WTC11 (cell line): ENCODE measurements around the gene PTPRN2. TPM values are rescaled to one million over a fixed set of nuclear protein-coding genes. Genes with fewer than 3 reads are reported as not detected.
"Not testable (repeated sequence)": the region's sequence is repeated elsewhere in the genome, so short reads cannot be mapped to it uniquely, and the experiment has no call there.

Source experiments
- ATAC-seq: fragments of 200-7000 bp; cut with Tn5 transposase; 2 replicates; pipeline ENCODE4 v1.10.0; 2021; ENCODE audit warnings: mild to moderate bottlenecking, moderate library complexity
- CTCF ChIA-PET: fragments of 300-600 bp; sonication (Branson Sonifier 250); formaldehyde crosslinking; loops from one replicate; lab custom pipeline; 2021; ENCODE audit warnings: antibody characterized with exemption; lab: Charles Lee
- POLR2A ChIA-PET: fragments of 350-600 bp; sonication (Branson Sonifier 250); formaldehyde crosslinking; loops from one replicate; lab custom pipeline; 2021; ENCODE audit warnings: antibody characterized with exemption; lab: Charles Lee
- DNase-seq: peaks from one replicate; pipeline ENCODE4 v3.0.0; 2021; ENCODE audit warnings: low spot score
- H3K27ac Mint-ChIP-seq: 2 replicates; pipeline ENCODE4 v1.8.0; 2021; ENCODE audit warnings: mixed read lengths
- H3K27me3 Mint-ChIP-seq: 2 replicates; pipeline ENCODE4 v1.8.0; 2021; ENCODE audit warnings: low read depth, mild to moderate bottlenecking, moderate library complexity, mixed read lengths
- H3K36me3 Mint-ChIP-seq: 2 replicates; pipeline ENCODE4 v1.8.0; 2021; ENCODE audit warnings: mixed read lengths
- H3K4me1 Mint-ChIP-seq: 2 replicates; pipeline ENCODE4 v1.8.0; 2022; ENCODE audit warnings: mixed read lengths
- H3K4me3 Mint-ChIP-seq: 2 replicates; pipeline ENCODE4 v1.8.0; 2021; ENCODE audit warnings: mild to moderate bottlenecking, moderate library complexity, mixed read lengths
- H3K9me3 Mint-ChIP-seq: 2 replicates; pipeline ENCODE4 v1.8.0; 2021; ENCODE audit warnings: mixed read lengths
- ELF4 ChIP-seq: sonication (generic); formaldehyde crosslinking; IDR thresholded peaks from 2 replicates; pipeline ENCODE4 v1.8.1; 2022; ENCODE audit warnings: low read depth, mild to moderate bottlenecking, moderate library complexity, missing genetic modification reagents
- GRHL2 ChIP-seq: fragments of 250-450 bp; sonication (Bioruptor Pico); IDR thresholded peaks from 2 replicates; pipeline ENCODE4 v1.8.0; 2022; ENCODE audit warnings: mild to moderate bottlenecking, moderate library complexity; ENCODE audit not compliant: insufficient replicate concordance, severe bottlenecking
- MYBL2 ChIP-seq: sonication (generic); formaldehyde crosslinking; IDR thresholded peaks from 2 replicates; pipeline ENCODE4 v1.8.1; 2023; ENCODE audit warnings: mild to moderate bottlenecking, moderate library complexity, missing genetic modification reagents
- NFE2L1 ChIP-seq: sonication (generic); formaldehyde crosslinking; IDR thresholded peaks from 2 replicates; pipeline ENCODE4 v1.8.1; 2023; ENCODE audit warnings: missing genetic modification reagents
- NR3C1 ChIP-seq: sonication (generic); formaldehyde crosslinking; conservative IDR thresholded peaks from 2 replicates; pipeline ENCODE4 v1.8.1; 2023; ENCODE audit warnings: low read depth, mild to moderate bottlenecking, missing genetic modification reagents
- PRRX2 ChIP-seq: fragments of 250-450 bp; sonication (Bioruptor Pico); IDR thresholded peaks from 2 replicates; pipeline ENCODE4 v1.8.0; 2021; ENCODE audit warnings: mild to moderate bottlenecking
- RORB ChIP-seq: fragments of 250-450 bp; sonication (Bioruptor Pico); IDR thresholded peaks from 2 replicates; pipeline ENCODE4 v1.9.0; 2021; ENCODE audit warnings: mild to moderate bottlenecking
- SP1 ChIP-seq: sonication (generic); formaldehyde crosslinking; conservative IDR thresholded peaks from 2 replicates; pipeline ENCODE4 v1.8.1; 2022; ENCODE audit warnings: missing genetic modification reagents
- TEAD1 ChIP-seq: sonication (generic); formaldehyde crosslinking; IDR thresholded peaks from 2 replicates; pipeline ENCODE4 v1.8.0; 2022; ENCODE audit warnings: mild to moderate bottlenecking, missing genetic modification reagents
- ZNF121 ChIP-seq: sonication (generic); formaldehyde crosslinking; IDR thresholded peaks from 2 replicates; pipeline ENCODE4 v1.8.0; 2023; ENCODE audit warnings: missing genetic modification reagents
- ZNF416 ChIP-seq: fragments of 250-450 bp; sonication (Bioruptor Pico); IDR thresholded peaks from 2 replicates; pipeline ENCODE4 v1.9.0; 2021; ENCODE audit warnings: mild to moderate bottlenecking, inconsistent platforms
- microRNA-seq: library from miRNA; unstranded; fragments of <30 nt; microRNA quantifications from one replicate; pipeline ENCODE4 v1.2.0, GENCODE V29; 2022; ENCODE audit warnings: borderline number of aligned reads
- total RNA-seq: library from RNA; stranded (reverse); gene quantifications from 3 replicates; pipeline ENCODE4 v1.2.3, GENCODE V29; 2021
- TF ChIP-seq, protein P1 (sequence below): sonication (generic); formaldehyde crosslinking; IDR thresholded peaks from 2 replicates; pipeline ENCODE4 v1.8.1; 2023; ENCODE audit warnings: mild to moderate bottlenecking, missing genetic modification reagents
- TF ChIP-seq, protein P2 (sequence below): sonication (generic); formaldehyde crosslinking; IDR thresholded peaks from 2 replicates; pipeline ENCODE4 v1.8.1; 2023; ENCODE audit warnings: mild to moderate bottlenecking, missing genetic modification reagents, borderline replicate concordance
- TF ChIP-seq, protein P3 (sequence below): sonication (generic); formaldehyde crosslinking; IDR thresholded peaks from 2 replicates; pipeline ENCODE4 v1.8.1; 2022; ENCODE audit warnings: missing genetic modification reagents, borderline replicate concordance

PTPRN2 gene
- total RNA-seq, 1 experiment from 2014 or later, result 4.7 TPM

DNA sequence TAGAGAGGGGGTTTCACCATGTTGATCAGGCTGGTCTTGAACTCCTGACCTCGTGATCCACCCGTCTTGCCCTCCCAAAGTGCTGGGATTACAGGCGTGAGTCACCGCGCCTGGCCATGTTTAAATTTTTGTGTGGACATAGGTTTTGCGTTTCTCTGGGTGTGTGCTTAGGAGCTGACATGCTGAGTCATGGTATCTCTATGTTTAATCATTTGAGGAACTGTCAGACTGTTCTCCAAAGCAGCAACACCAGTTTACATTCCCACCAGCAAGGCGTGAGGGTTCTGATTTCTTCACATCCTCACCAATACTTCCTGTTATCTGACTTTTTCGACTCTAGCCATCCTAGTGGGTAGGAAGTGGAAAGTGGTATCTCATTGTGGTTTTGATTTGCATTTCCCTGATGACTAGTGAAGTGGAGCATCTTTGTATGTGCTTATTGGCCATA, 1097.1 kb downstream of the PTPRN2 start:
- ChIA-PET POLR2A (no interaction called here), CTCF (no interaction called here)
- ATAC-seq (no peak), DNase-seq (no peak)
- Mint-ChIP-seq H3K4me3 (no peak overlapping the region), H3K9me3 (peaks cover 16% of the 10 kb centered on the region), H3K27me3 (peaks cover 22% of the 10 kb centered on the region), H3K4me1 (no peaks in the 10 kb centered on the region), H3K36me3 (peaks cover 4% of the 10 kb centered on the region; the same call in 1 of the 2 replicates), H3K27ac (no peak overlapping the region)
- no peak for TF ChIP-seq ZNF416
- no peak for TF ChIP-seq SP1 (CRISPR knock-in tag)
- no peak for TF ChIP-seq GRHL2 (CRISPR knock-in tag)
- TF ChIP-seq, protein P1, sequence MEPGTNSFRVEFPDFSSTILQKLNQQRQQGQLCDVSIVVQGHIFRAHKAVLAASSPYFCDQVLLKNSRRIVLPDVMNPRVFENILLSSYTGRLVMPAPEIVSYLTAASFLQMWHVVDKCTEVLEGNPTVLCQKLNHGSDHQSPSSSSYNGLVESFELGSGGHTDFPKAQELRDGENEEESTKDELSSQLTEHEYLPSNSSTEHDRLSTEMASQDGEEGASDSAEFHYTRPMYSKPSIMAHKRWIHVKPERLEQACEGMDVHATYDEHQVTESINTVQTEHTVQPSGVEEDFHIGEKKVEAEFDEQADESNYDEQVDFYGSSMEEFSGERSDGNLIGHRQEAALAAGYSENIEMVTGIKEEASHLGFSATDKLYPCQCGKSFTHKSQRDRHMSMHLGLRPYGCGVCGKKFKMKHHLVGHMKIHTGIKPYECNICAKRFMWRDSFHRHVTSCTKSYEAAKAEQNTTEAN, result no peak
- TF ChIP-seq TEAD1, result no peak
- TF ChIP-seq MYBL2, result no peak
- TF ChIP-seq, protein P2, sequence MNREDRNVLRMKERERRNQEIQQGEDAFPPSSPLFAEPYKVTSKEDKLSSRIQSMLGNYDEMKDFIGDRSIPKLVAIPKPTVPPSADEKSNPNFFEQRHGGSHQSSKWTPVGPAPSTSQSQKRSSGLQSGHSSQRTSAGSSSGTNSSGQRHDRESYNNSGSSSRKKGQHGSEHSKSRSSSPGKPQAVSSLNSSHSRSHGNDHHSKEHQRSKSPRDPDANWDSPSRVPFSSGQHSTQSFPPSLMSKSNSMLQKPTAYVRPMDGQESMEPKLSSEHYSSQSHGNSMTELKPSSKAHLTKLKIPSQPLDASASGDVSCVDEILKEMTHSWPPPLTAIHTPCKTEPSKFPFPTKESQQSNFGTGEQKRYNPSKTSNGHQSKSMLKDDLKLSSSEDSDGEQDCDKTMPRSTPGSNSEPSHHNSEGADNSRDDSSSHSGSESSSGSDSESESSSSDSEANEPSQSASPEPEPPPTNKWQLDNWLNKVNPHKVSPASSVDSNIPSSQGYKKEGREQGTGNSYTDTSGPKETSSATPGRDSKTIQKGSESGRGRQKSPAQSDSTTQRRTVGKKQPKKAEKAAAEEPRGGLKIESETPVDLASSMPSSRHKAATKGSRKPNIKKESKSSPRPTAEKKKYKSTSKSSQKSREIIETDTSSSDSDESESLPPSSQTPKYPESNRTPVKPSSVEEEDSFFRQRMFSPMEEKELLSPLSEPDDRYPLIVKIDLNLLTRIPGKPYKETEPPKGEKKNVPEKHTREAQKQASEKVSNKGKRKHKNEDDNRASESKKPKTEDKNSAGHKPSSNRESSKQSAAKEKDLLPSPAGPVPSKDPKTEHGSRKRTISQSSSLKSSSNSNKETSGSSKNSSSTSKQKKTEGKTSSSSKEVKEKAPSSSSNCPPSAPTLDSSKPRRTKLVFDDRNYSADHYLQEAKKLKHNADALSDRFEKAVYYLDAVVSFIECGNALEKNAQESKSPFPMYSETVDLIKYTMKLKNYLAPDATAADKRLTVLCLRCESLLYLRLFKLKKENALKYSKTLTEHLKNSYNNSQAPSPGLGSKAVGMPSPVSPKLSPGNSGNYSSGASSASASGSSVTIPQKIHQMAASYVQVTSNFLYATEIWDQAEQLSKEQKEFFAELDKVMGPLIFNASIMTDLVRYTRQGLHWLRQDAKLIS (CRISPR knock-in tag), result no peak
- TF ChIP-seq ZNF121, result no peak
- no peak for TF ChIP-seq PRRX2
- no peak for TF ChIP-seq NFE2L1 (CRISPR knock-in tag)
- TF ChIP-seq ELF4 (CRISPR knock-in tag), result no peak
- TF ChIP-seq RORB (CRISPR knock-in tag), result no peak
- TF ChIP-seq, protein P3, sequence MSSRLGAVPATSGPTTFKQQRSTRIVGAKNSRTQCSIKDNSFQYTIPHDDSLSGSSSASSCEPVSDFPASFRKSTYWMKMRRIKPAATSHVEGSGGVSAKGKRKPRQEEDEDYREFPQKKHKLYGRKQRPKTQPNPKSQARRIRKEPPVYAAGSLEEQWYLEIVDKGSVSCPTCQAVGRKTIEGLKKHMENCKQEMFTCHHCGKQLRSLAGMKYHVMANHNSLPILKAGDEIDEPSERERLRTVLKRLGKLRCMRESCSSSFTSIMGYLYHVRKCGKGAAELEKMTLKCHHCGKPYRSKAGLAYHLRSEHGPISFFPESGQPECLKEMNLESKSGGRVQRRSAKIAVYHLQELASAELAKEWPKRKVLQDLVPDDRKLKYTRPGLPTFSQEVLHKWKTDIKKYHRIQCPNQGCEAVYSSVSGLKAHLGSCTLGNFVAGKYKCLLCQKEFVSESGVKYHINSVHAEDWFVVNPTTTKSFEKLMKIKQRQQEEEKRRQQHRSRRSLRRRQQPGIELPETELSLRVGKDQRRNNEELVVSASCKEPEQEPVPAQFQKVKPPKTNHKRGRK, result no peak
- TF ChIP-seq NR3C1, result no peak

DNA sequence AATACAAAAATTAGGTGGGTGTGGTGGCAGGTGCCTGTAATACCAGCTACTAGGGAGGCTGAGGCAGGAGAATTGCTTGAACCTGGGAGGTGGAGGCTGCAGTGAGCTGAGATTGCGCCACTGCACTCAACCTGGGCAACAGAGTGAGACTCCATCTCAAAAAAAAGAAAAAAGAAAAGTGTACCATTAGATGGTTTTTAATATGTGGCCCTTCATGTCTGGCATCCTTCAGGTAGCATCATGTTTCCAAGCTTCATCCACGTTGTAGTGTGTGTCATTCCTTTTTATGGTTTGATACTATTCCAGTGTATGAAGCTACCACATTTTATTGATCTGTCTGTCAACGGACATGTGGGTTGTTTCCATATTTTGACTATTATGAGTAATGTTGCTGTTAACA, 1097.8 kb downstream of the PTPRN2 start:
- H3K9me3 Mint-ChIP-seq, result peaks cover 16% of the 10 kb centered on the region
- H3K27me3 Mint-ChIP-seq, result peaks cover 24% of the 10 kb centered on the region
- H3K27ac Mint-ChIP-seq, H3K4me1 Mint-ChIP-seq, H3K36me3 Mint-ChIP-seq, DNase-seq, H3K4me3 Mint-ChIP-seq, POLR2A ChIA-PET, ATAC-seq: not testable (repeated sequence)
- CTCF ChIA-PET, result interaction anchor here (1.6 kb wide), 1 partner anchor 15 kb away, joined by 6 read pairs; no protein-coding TSS in a partner anchor

Small RNA genes lying within 50 kb of the gene (microRNA-seq; reads per million reads assigned to microRNA genes)
- not detected for gene MIR153-2
- gene MIR5707, result not detected
- gene MIR595, result not detected

Other genes starting within 250 kb of the PTPRN2 start
- gene NCAPG2, start 117.0 kb upstream of the PTPRN2 start, total RNA-seq, result 96.8 to 111 TPM (median 99.2 TPM) in 3 replicates
- 45.1 to 61.1 TPM (median 60.4 TPM) in 3 replicates for gene ESYT2, start 241.7 kb upstream of the PTPRN2 start, total RNA-seq